ENCODE measurements around the gene ZMAT3.

GRCh38 chr3:178969004-178969700 is 102.5 kb downstream of the ZMAT3 start:
- TF ChIP-seq POLR2A (IDR thresholded peaks at IDR 0.05; ENCODE audit: low read depth, low read length) = no peak
- no peak for TF ChIP-seq CTCF (conservative IDR thresholded peaks at IDR 0.05; ENCODE audit: low read depth, low read length)
- TF ChIP-seq USF2 (IDR thresholded peaks at IDR 0.05; ENCODE audit: low read depth, low read length) = no peak
- TF ChIP-seq FOS (IDR thresholded peaks at IDR 0.05; ENCODE audit: low read depth, low read length) = no peak

All from IMR-90 (cell line).